Measurements from ENCODE around the gene NOLC1.

The NOLC1 gene

GRCh38 chr10:102132563-102133372 is 19.4 kb upstream of the NOLC1 start, which contains the start of gene PPRC1:
TSS of gene PPRC1 (plus strand) at chr10:102133040. CDS start at chr10:102133069, 29 bp downstream.
- Histone ChIP-seq H3K36me3 (ENCODE audit: control insufficient read depth, insufficient read depth, low read length) (no peaks in the 10 kb centered on the region), H3K4me1 (ENCODE audit: control insufficient read depth, insufficient read depth, low read length) (peaks cover 10% of the 10 kb centered on the region), H3K27ac (ENCODE audit: low read depth, low read length) (peak within 1 kb of the TSS; percentile 94), H3K4me3 (ENCODE audit: low read length) (peak within 1 kb of the TSS; percentile 87), H3K9ac (ENCODE audit: low read length) (peak within 1 kb of the TSS; percentile 71), H3K27me3 (ENCODE audit: control insufficient read depth, insufficient read depth, low read length) (no peaks in the 10 kb centered on the region)

GRCh38 chr10:102133373-102134195 is 18.6 kb upstream of the NOLC1 start:
- Histone ChIP-seq H3K27ac (ENCODE audit: low read depth, low read length) (peak overlapping the region; percentile 94), H3K36me3 (ENCODE audit: control insufficient read depth, insufficient read depth, low read length) (no peaks in the 10 kb centered on the region), H3K9ac (ENCODE audit: low read length) (peak overlapping the region; percentile 71), H3K4me3 (ENCODE audit: low read length) (peak overlapping the region; percentile 87), H3K27me3 (ENCODE audit: control insufficient read depth, insufficient read depth, low read length) (no peaks in the 10 kb centered on the region), H3K4me1 (ENCODE audit: control insufficient read depth, insufficient read depth, low read length) (peaks cover 10% of the 10 kb centered on the region)

GRCh38 chr10:102134416-102134815 is 17.8 kb upstream of the NOLC1 start:
- Histone ChIP-seq H3K27me3 (ENCODE audit: control insufficient read depth, insufficient read depth, low read length) (no peaks in the 10 kb centered on the region), H3K9ac (ENCODE audit: low read length) (no peak overlapping the region), H3K36me3 (ENCODE audit: control insufficient read depth, insufficient read depth, low read length) (peaks cover 5% of the 10 kb centered on the region), H3K4me1 (ENCODE audit: control insufficient read depth, insufficient read depth, low read length) (peaks cover 10% of the 10 kb centered on the region), H3K27ac (ENCODE audit: low read depth, low read length) (peak overlapping the region; percentile 94), H3K4me3 (ENCODE audit: low read length) (peak overlapping the region; percentile 87)

- H3K27ac ChIP-seq (ENCODE audit: low read depth, low read length) = no peak overlapping the region
- H3K9ac ChIP-seq (ENCODE audit: low read length) = no peak overlapping the region
These were observed 16.1 kb upstream of the NOLC1 start for GRCh38 chr10:102135956-102136526.

GRCh38 chr10:102139281-102140110 is 12.7 kb upstream of the NOLC1 start:
- no peak overlapping the region for H3K4me3 ChIP-seq (ENCODE audit: low read length)
- H3K36me3 ChIP-seq (ENCODE audit: control insufficient read depth, insufficient read depth, low read length) = peaks cover 28% of the 10 kb centered on the region
- H3K4me1 ChIP-seq (ENCODE audit: control insufficient read depth, insufficient read depth, low read length) = peaks cover under 1% of the 10 kb centered on the region
- no peak overlapping the region for H3K9ac ChIP-seq (ENCODE audit: low read length)
- no peak overlapping the region for H3K27ac ChIP-seq (ENCODE audit: low read depth, low read length)
- H3K27me3 ChIP-seq (ENCODE audit: control insufficient read depth, insufficient read depth, low read length) = no peaks in the 10 kb centered on the region

More at GRCh38 chr10:102135956-102136526, 16.1 kb upstream of the NOLC1 start:
- Histone ChIP-seq H3K27me3 (ENCODE audit: control insufficient read depth, insufficient read depth, low read length) (no peaks in the 10 kb centered on the region), H3K4me3 (ENCODE audit: low read length) (no peak overlapping the region), H3K4me1 (ENCODE audit: control insufficient read depth, insufficient read depth, low read length) (peaks cover 10% of the 10 kb centered on the region), H3K36me3 (ENCODE audit: control insufficient read depth, insufficient read depth, low read length) (peaks cover 13% of the 10 kb centered on the region)

- H3K36me3 ChIP-seq (ENCODE audit: control insufficient read depth, insufficient read depth, low read length) = peaks cover 35% of the 10 kb centered on the region
- no peak overlapping the region for H3K9ac ChIP-seq (ENCODE audit: low read length)
- no peaks in the 10 kb centered on the region for H3K27me3 ChIP-seq (ENCODE audit: control insufficient read depth, insufficient read depth, low read length)
- no peaks in the 10 kb centered on the region for H3K4me1 ChIP-seq (ENCODE audit: control insufficient read depth, insufficient read depth, low read length)
- no peak overlapping the region for H3K27ac ChIP-seq (ENCODE audit: low read depth, low read length)
- no peak overlapping the region for H3K4me3 ChIP-seq (ENCODE audit: low read length)
These were observed 12.0 kb upstream of the NOLC1 start for GRCh38 chr10:102140218-102140617.

- Histone ChIP-seq H3K36me3 (ENCODE audit: control insufficient read depth, insufficient read depth, low read length) (peaks cover 35% of the 10 kb centered on the region), H3K27ac (ENCODE audit: low read depth, low read length) (no peak overlapping the region), H3K9ac (ENCODE audit: low read length) (no peak overlapping the region), H3K27me3 (ENCODE audit: control insufficient read depth, insufficient read depth, low read length) (no peaks in the 10 kb centered on the region), H3K4me1 (ENCODE audit: control insufficient read depth, insufficient read depth, low read length) (no peaks in the 10 kb centered on the region), H3K4me3 (ENCODE audit: low read length) (no peak overlapping the region)
These were observed 11.2 kb upstream of the NOLC1 start for GRCh38 chr10:102140913-102141540.

- Histone ChIP-seq H3K27ac (ENCODE audit: low read depth, low read length) (no peak overlapping the region), H3K4me3 (ENCODE audit: low read length) (no peak overlapping the region), H3K36me3 (ENCODE audit: control insufficient read depth, insufficient read depth, low read length) (peaks cover 38% of the 10 kb centered on the region), H3K4me1 (ENCODE audit: control insufficient read depth, insufficient read depth, low read length) (no peaks in the 10 kb centered on the region), H3K27me3 (ENCODE audit: control insufficient read depth, insufficient read depth, low read length) (no peaks in the 10 kb centered on the region), H3K9ac (ENCODE audit: low read length) (no peak overlapping the region)
These were observed 10.5 kb upstream of the NOLC1 start for GRCh38 chr10:102141583-102142107.

- Histone ChIP-seq H3K4me1 (ENCODE audit: control insufficient read depth, insufficient read depth, low read length) (peaks cover 3% of the 10 kb centered on the region), H3K4me3 (ENCODE audit: low read length) (no peak overlapping the region), H3K27ac (ENCODE audit: low read depth, low read length) (no peak overlapping the region), H3K9ac (ENCODE audit: low read length) (no peak overlapping the region), H3K27me3 (ENCODE audit: control insufficient read depth, insufficient read depth, low read length) (no peaks in the 10 kb centered on the region), H3K36me3 (ENCODE audit: control insufficient read depth, insufficient read depth, low read length) (peaks cover 37% of the 10 kb centered on the region)
These were observed 5.2 kb upstream of the NOLC1 start for GRCh38 chr10:102146971-102147428.

- H3K9ac ChIP-seq (ENCODE audit: low read length) = no peak overlapping the region
- H3K36me3 ChIP-seq (ENCODE audit: control insufficient read depth, insufficient read depth, low read length) = peaks cover 37% of the 10 kb centered on the region
- no peak overlapping the region for H3K4me3 ChIP-seq (ENCODE audit: low read length)
- no peak overlapping the region for H3K27ac ChIP-seq (ENCODE audit: low read depth, low read length)
- peaks cover 3% of the 10 kb centered on the region for H3K4me1 ChIP-seq (ENCODE audit: control insufficient read depth, insufficient read depth, low read length)
- H3K27me3 ChIP-seq (ENCODE audit: control insufficient read depth, insufficient read depth, low read length) = no peaks in the 10 kb centered on the region
These were observed 4.6 kb upstream of the NOLC1 start for GRCh38 chr10:102147561-102147960.

- H3K27me3 ChIP-seq (ENCODE audit: control insufficient read depth, insufficient read depth, low read length) = no peaks in the 10 kb centered on the region
- H3K36me3 ChIP-seq (ENCODE audit: control insufficient read depth, insufficient read depth, low read length) = peaks cover 37% of the 10 kb centered on the region
- no peak overlapping the region for H3K27ac ChIP-seq (ENCODE audit: low read depth, low read length)
- no peak overlapping the region for H3K9ac ChIP-seq (ENCODE audit: low read length)
- H3K4me3 ChIP-seq (ENCODE audit: low read length) = no peak overlapping the region
- H3K4me1 ChIP-seq (ENCODE audit: control insufficient read depth, insufficient read depth, low read length) = peaks cover 10% of the 10 kb centered on the region
These were observed 3.9 kb upstream of the NOLC1 start for GRCh38 chr10:102148275-102148674.
